ENCODE data around the gene GSTO2.
A peak's percentile ranks its signal among the peaks of the same experiment; 100 is the strongest.

GSTO2 gene

GRCh38 chr10:104333728-104334373, 64.9 kb downstream of the GSTO2 start:
- H3K27ac Mint-ChIP-seq, result peak overlapping the region in 2 of 3 experiments; percentile 82 to 100
- no peaks in the 10 kb centered on the region for H3K9me3 Mint-ChIP-seq
- no peaks in the 10 kb centered on the region for H3K36me3 Mint-ChIP-seq (ENCODE audit: low read depth)

GRCh38 chr10:104334561-104334960, 65.6 kb downstream of the GSTO2 start:
- H3K9me3 Mint-ChIP-seq, result no peaks in the 10 kb centered on the region
- peaks cover 76% of the 10 kb centered on the region for H3K4me1 Mint-ChIP-seq
- no peak overlapping the region for H3K4me3 Mint-ChIP-seq
- H3K27ac Mint-ChIP-seq, result peak overlapping the region in 2 of 3 experiments; percentile 76 to 82
- peaks cover 3% of the 10 kb centered on the region for H3K27me3 Mint-ChIP-seq (ENCODE audit: low read depth)
- TF ChIP-seq CTCF (IDR thresholded peaks at IDR 0.05; ENCODE audit: unreplicated experiment in 3 of 3), result no peak
- no peaks in the 10 kb centered on the region for H3K36me3 Mint-ChIP-seq (ENCODE audit: low read depth)

More at GRCh38 chr10:104333728-104334373, 64.9 kb downstream of the GSTO2 start:
- peak overlapping the region in 1 of 3 experiments; percentile 65 for H3K4me3 Mint-ChIP-seq
- no peak for TF ChIP-seq CTCF (IDR thresholded peaks at IDR 0.05; ENCODE audit: unreplicated experiment in 3 of 3)
- H3K27me3 Mint-ChIP-seq (ENCODE audit: low read depth), result peaks cover 3% of the 10 kb centered on the region
- H3K4me1 Mint-ChIP-seq, result peaks cover 78% of the 10 kb centered on the region

GRCh38 chr10:104334965-104335650, 66.1 kb downstream of the GSTO2 start:
- Mint-ChIP-seq H3K9me3 (no peaks in the 10 kb centered on the region), H3K27me3 (ENCODE audit: low read depth) (peaks cover 3% of the 10 kb centered on the region), H3K4me1 (peaks cover 76% of the 10 kb centered on the region), H3K27ac (peak overlapping the region in 2 of 3 experiments; percentile 76 to 82), H3K4me3 (peak overlapping the region; percentile 52 to 81 (median 79)), H3K36me3 (ENCODE audit: low read depth) (no peaks in the 10 kb centered on the region)
- TF ChIP-seq CTCF (IDR thresholded peaks at IDR 0.05; ENCODE audit: unreplicated experiment in 3 of 3), result no peak

- peak overlapping the region; percentile 93 to 96 (median 96) for H3K4me3 Mint-ChIP-seq
- peak overlapping the region; percentile 97 to 100 (median 99) for H3K27ac Mint-ChIP-seq
- H3K27me3 Mint-ChIP-seq (ENCODE audit: low read depth), result peaks cover 3% of the 10 kb centered on the region
- TF ChIP-seq CTCF (IDR thresholded peaks at IDR 0.05; ENCODE audit: unreplicated experiment in 3 of 3), result no peak
- H3K9me3 Mint-ChIP-seq, result no peaks in the 10 kb centered on the region
- peaks cover 61% of the 10 kb centered on the region for H3K4me1 Mint-ChIP-seq
- no peaks in the 10 kb centered on the region for H3K36me3 Mint-ChIP-seq (ENCODE audit: low read depth)
These were observed 68.0 kb downstream of the GSTO2 start for GRCh38 chr10:104336821-104337467.

- TF ChIP-seq CTCF (IDR thresholded peaks at IDR 0.05; ENCODE audit: unreplicated experiment in 3 of 3), result no peak
- Mint-ChIP-seq H3K27ac (peak overlapping the region; percentile 97 to 100 (median 99)), H3K4me3 (peak overlapping the region; percentile 93 to 96 (median 96)), H3K27me3 (ENCODE audit: low read depth) (peaks cover 3% of the 10 kb centered on the region), H3K4me1 (peaks cover 56% of the 10 kb centered on the region), H3K9me3 (no peaks in the 10 kb centered on the region), H3K36me3 (ENCODE audit: low read depth) (no peaks in the 10 kb centered on the region)
These were observed 68.6 kb downstream of the GSTO2 start for GRCh38 chr10:104337521-104337984.
